PC-3 (cell line): ENCODE results near the gene ETV6.

ENCODE experiments used
- EZH2 ChIP-seq: fragments of 300-600 bp; sonication (generic); IDR thresholded peaks from one replicate; pipeline ENCODE4 v1.6.1; 2017; ENCODE audit warnings: antibody characterized with exemption, mild to moderate bottlenecking, low read length; ENCODE audit not compliant: unreplicated experiment
- EZH2phosphoT487 ChIP-seq: fragments of 300-600 bp; sonication (generic); IDR thresholded peaks from 2 replicates; pipeline ENCODE4 v1.6.1; 2018; ENCODE audit warnings: mild to moderate bottlenecking, antibody characterized with exemption, low read length, borderline replicate concordance
- TF ChIP-seq, protein P1 (sequence below): fragments of 300-600 bp; sonication (generic); conservative IDR thresholded peaks from 2 replicates; pipeline ENCODE4 v1.5.1; 2017; ENCODE audit warnings: antibody characterized with exemption, low read depth, mild to moderate bottlenecking, low read length

DNA sequence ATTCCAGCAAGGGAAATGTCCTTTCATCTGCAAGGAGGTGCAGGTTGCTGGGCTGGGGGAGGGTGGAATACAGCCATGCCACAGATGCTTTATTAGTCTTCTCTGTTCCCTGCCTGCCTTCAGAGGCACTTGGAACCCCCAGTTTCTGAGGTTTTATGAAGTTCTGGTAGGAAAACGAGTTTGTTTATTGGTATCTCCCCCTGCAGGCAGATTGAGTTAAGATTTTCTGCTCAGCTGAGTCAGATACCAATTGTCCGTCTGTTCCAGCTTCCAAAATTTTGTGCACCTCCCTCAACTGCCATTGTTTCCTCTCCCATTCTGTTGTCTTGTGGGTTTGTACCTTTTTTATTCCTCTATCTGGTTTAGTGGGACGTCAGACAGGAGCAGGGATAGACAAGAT is 155.6 kb downstream of the ETV6 start:
- TF ChIP-seq, protein P1, sequence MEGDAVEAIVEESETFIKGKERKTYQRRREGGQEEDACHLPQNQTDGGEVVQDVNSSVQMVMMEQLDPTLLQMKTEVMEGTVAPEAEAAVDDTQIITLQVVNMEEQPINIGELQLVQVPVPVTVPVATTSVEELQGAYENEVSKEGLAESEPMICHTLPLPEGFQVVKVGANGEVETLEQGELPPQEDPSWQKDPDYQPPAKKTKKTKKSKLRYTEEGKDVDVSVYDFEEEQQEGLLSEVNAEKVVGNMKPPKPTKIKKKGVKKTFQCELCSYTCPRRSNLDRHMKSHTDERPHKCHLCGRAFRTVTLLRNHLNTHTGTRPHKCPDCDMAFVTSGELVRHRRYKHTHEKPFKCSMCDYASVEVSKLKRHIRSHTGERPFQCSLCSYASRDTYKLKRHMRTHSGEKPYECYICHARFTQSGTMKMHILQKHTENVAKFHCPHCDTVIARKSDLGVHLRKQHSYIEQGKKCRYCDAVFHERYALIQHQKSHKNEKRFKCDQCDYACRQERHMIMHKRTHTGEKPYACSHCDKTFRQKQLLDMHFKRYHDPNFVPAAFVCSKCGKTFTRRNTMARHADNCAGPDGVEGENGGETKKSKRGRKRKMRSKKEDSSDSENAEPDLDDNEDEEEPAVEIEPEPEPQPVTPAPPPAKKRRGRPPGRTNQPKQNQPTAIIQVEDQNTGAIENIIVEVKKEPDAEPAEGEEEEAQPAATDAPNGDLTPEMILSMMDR, result peak; percentile 33; the same call in 1 of the 2 replicates
- no peak for TF ChIP-seq EZH2
- no peak for TF ChIP-seq EZH2phosphoT487
